Activated CD4-positive, alpha-beta memory T cell treated with anti-CD3 and anti-CD28 coated beads for 36 hours (primary cell): ENCODE data around the gene BPI. TPM values are rescaled to one million over a fixed set of nuclear protein-coding genes. Genes with fewer than 3 reads are reported as not detected.
"Not testable (repeated sequence)": the region's sequence is repeated elsewhere in the genome, so short reads cannot be mapped to it uniquely, and the experiment has no call there.

Experiments
- CTCF ChIA-PET: fragments of 350-600 bp; sonication (Branson Sonifier 250); formaldehyde crosslinking; loops from one replicate; lab custom pipeline; 2021; ENCODE audit warnings: antibody characterized with exemption, inconsistent platforms; lab: Charles Lee
- POLR2A ChIA-PET: fragments of 350-600 bp; sonication (Branson Sonifier 250); formaldehyde crosslinking; loops from one replicate; lab custom pipeline; 2021; ENCODE audit warnings: antibody characterized with exemption; lab: Charles Lee
- DNase-seq: peaks from one replicate; pipeline ENCODE4 v3.0.0-alpha.2; 2020
- H3K27ac Mint-ChIP-seq: one replicate; pipeline ENCODE4 v1.8.0; 2021; ENCODE audit warnings: mixed read lengths
- H3K27me3 Mint-ChIP-seq: one replicate; pipeline ENCODE4 v1.8.0; 2021; ENCODE audit warnings: mixed read lengths
- H3K36me3 Mint-ChIP-seq: one replicate; pipeline ENCODE4 v1.8.0; 2021; ENCODE audit warnings: mixed read lengths
- H3K4me1 Mint-ChIP-seq: one replicate; pipeline ENCODE4 v1.8.0; 2021; ENCODE audit warnings: low read depth, mixed read lengths
- H3K4me3 Mint-ChIP-seq: one replicate; pipeline ENCODE4 v1.8.0; 2021; ENCODE audit warnings: mild to moderate bottlenecking, mixed read lengths
- H3K9me3 Mint-ChIP-seq: one replicate; pipeline ENCODE4 v1.8.0; 2021; ENCODE audit warnings: mixed read lengths
- intact Hi-C: fragments of 100-400 bp; cut with micrococcal nuclease; formaldehyde crosslinking; loops from one replicate; pipeline ENCODE4 v1.15.1; 2023
- total RNA-seq, 2 experiments: library from RNA; stranded (reverse); gene quantifications; one replicate each; pipeline ENCODE4 v1.2.3, GENCODE V29; 2021

Gene BPI
- total RNA-seq, 2 experiments from 2014 or later = not detected

GRCh38 chr20:38281176-38281915 is 22.6 kb upstream of the BPI start:
- H3K36me3 Mint-ChIP-seq, intact Hi-C loops, H3K9me3 Mint-ChIP-seq, H3K27me3 Mint-ChIP-seq, POLR2A ChIA-PET, DNase-seq, H3K4me3 Mint-ChIP-seq, H3K4me1 Mint-ChIP-seq, H3K27ac Mint-ChIP-seq: not testable (repeated sequence)
- CTCF ChIA-PET = interaction anchor here (0.9 kb wide), 1 partner anchor 43 kb away, joined by 3 read pairs; no protein-coding TSS in a partner anchor

- Mint-ChIP-seq H3K27me3 (peaks cover 9% of the 10 kb centered on the region), H3K9me3 (no peaks in the 10 kb centered on the region), H3K27ac (no peak overlapping the region), H3K4me1 (no peaks in the 10 kb centered on the region), H3K36me3 (no peaks in the 10 kb centered on the region), H3K4me3 (no peak overlapping the region)
- ChIA-PET POLR2A (no interaction called here), CTCF (no interaction called here)
- intact Hi-C loops = no loop called here
- no peak for DNase-seq
Measured at GRCh38 chr20:38283236-38283635, 20.7 kb upstream of the BPI start.

- intact Hi-C loops, H3K36me3 Mint-ChIP-seq, H3K27ac Mint-ChIP-seq, POLR2A ChIA-PET, CTCF ChIA-PET, DNase-seq, H3K9me3 Mint-ChIP-seq, H3K27me3 Mint-ChIP-seq, H3K4me1 Mint-ChIP-seq, H3K4me3 Mint-ChIP-seq: not testable (repeated sequence)
Measured at GRCh38 chr20:38284066-38284650, 19.8 kb upstream of the BPI start.

GRCh38 chr20:38284893-38285444 is 19.0 kb upstream of the BPI start:
- Mint-ChIP-seq H3K27ac (no peak overlapping the region), H3K36me3 (no peaks in the 10 kb centered on the region), H3K4me1 (no peaks in the 10 kb centered on the region), H3K27me3 (peaks cover 9% of the 10 kb centered on the region), H3K9me3 (no peaks in the 10 kb centered on the region), H3K4me3 (no peak overlapping the region)
- intact Hi-C loops = no loop called here
- no peak for DNase-seq
- ChIA-PET POLR2A (no interaction called here), CTCF (no interaction called here)

- DNase-seq = no peak
- CTCF ChIA-PET = no interaction called here
- POLR2A ChIA-PET = no interaction called here
- Mint-ChIP-seq H3K27ac (no peak overlapping the region), H3K9me3 (no peaks in the 10 kb centered on the region), H3K4me3 (no peak overlapping the region), H3K27me3 (peaks cover 11% of the 10 kb centered on the region), H3K4me1 (no peaks in the 10 kb centered on the region), H3K36me3 (no peaks in the 10 kb centered on the region)
- intact Hi-C loops = no loop called here
Measured at GRCh38 chr20:38286586-38287531, 17.1 kb upstream of the BPI start.

GRCh38 chr20:38290829-38291814 is 12.8 kb upstream of the BPI start:
- peak; percentile 11 for DNase-seq
- no peak overlapping the region for H3K4me3 Mint-ChIP-seq
- CTCF ChIA-PET = interaction anchor here (1.0 to 1.1 kb wide), 2 partner anchors 14 to 233 kb away, joined by 3 to 6 read pairs; partner anchors contain the start of gene BPI
- POLR2A ChIA-PET = no interaction called here
- H3K4me1 Mint-ChIP-seq = no peaks in the 10 kb centered on the region
- no peaks in the 10 kb centered on the region for H3K36me3 Mint-ChIP-seq
- no peaks in the 10 kb centered on the region for H3K9me3 Mint-ChIP-seq
- H3K27me3 Mint-ChIP-seq = peaks cover 13% of the 10 kb centered on the region
- no peak overlapping the region for H3K27ac Mint-ChIP-seq
- intact Hi-C loops = no loop called here

- no peak overlapping the region for H3K27ac Mint-ChIP-seq
- H3K4me1 Mint-ChIP-seq = no peaks in the 10 kb centered on the region
- no peak overlapping the region for H3K4me3 Mint-ChIP-seq
- intact Hi-C loops = no loop called here
- POLR2A ChIA-PET = no interaction called here
- DNase-seq = no peak
- no peaks in the 10 kb centered on the region for H3K36me3 Mint-ChIP-seq
- H3K9me3 Mint-ChIP-seq = no peaks in the 10 kb centered on the region
- peaks cover 13% of the 10 kb centered on the region for H3K27me3 Mint-ChIP-seq
- CTCF ChIA-PET = no interaction called here
Measured at GRCh38 chr20:38291966-38292365, 12.0 kb upstream of the BPI start.

GRCh38 chr20:38293491-38294065 is 10.4 kb upstream of the BPI start:
- POLR2A ChIA-PET = no interaction called here
- no peak overlapping the region for H3K27ac Mint-ChIP-seq
- peaks cover 5% of the 10 kb centered on the region for H3K27me3 Mint-ChIP-seq
- CTCF ChIA-PET = no interaction called here
- H3K4me3 Mint-ChIP-seq = no peak overlapping the region
- no peak for DNase-seq
- intact Hi-C loops = no loop called here
- H3K9me3 Mint-ChIP-seq = no peaks in the 10 kb centered on the region
- H3K36me3 Mint-ChIP-seq = no peaks in the 10 kb centered on the region
- H3K4me1 Mint-ChIP-seq = no peaks in the 10 kb centered on the region

- H3K36me3 Mint-ChIP-seq = no peaks in the 10 kb centered on the region
- H3K27ac Mint-ChIP-seq = no peak overlapping the region
- intact Hi-C loops = no loop called here
- peaks cover 5% of the 10 kb centered on the region for H3K27me3 Mint-ChIP-seq
- DNase-seq = no peak
- ChIA-PET CTCF (no interaction called here), POLR2A (no interaction called here)
- H3K4me3 Mint-ChIP-seq = no peak overlapping the region
- no peaks in the 10 kb centered on the region for H3K9me3 Mint-ChIP-seq
- H3K4me1 Mint-ChIP-seq = no peaks in the 10 kb centered on the region
Measured at GRCh38 chr20:38294076-38294591, 9.8 kb upstream of the BPI start.

GRCh38 chr20:38295811-38296210 is 8.1 kb upstream of the BPI start:
- CTCF ChIA-PET = no interaction called here
- Mint-ChIP-seq H3K27me3 (peaks cover 5% of the 10 kb centered on the region), H3K9me3 (no peaks in the 10 kb centered on the region), H3K36me3 (no peaks in the 10 kb centered on the region), H3K4me3 (no peak overlapping the region), H3K27ac (no peak overlapping the region), H3K4me1 (no peaks in the 10 kb centered on the region)
- intact Hi-C loops = no loop called here
- no peak for DNase-seq
- POLR2A ChIA-PET = no interaction called here

GRCh38 chr20:38296433-38296832 is 7.5 kb upstream of the BPI start:
- Mint-ChIP-seq H3K9me3 (no peaks in the 10 kb centered on the region), H3K4me1 (no peaks in the 10 kb centered on the region), H3K27me3 (peaks cover 10% of the 10 kb centered on the region), H3K27ac (no peak overlapping the region), H3K4me3 (no peak overlapping the region), H3K36me3 (no peaks in the 10 kb centered on the region)
- DNase-seq = no peak
- intact Hi-C loops = no loop called here
- POLR2A ChIA-PET = no interaction called here
- CTCF ChIA-PET = no interaction called here
